Measurements from ENCODE around the gene LGALS7.
A peak's percentile ranks its signal among the peaks of the same experiment; 100 is the strongest.

The LGALS7 gene

DNA sequence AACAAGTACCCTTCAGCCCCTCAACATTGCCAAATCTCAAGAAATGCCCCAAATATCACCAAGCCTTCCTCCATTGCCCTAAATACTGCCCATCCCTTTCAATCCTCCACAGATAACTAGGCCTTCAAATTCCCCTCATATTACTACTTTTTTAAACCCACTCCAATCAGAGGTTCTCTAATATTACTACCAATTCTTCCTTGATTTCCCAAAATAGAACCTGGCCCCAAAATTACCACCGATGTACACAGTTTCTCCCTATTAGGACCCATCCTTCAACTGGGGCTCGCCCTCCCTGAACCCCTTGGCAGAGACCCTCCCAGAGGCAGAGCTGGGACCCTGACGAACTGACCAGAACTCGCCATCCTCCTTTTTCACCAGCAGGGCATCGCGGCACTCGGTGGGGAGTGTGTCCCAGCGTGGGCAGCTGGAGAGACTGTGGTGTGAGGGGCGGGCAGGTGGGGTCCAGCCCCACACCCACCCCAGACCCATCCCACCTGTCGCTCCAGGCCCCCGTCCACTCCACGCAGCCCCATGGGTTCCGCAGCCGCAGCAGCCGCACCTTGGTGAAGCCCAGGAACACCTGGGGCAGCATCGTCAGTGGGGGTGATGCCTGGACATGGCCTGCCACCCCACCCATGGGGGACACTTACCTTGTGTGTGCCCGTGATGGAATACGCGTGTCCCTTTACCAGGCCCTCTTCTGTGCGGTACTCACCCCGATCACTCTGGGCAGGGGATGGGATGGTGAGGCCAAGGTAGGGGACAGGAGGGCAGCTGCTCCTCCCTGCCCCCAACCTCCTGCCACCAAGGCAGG lies 35.2 kb downstream of the LGALS7 start:
- DNase-seq: no peak

DNA sequence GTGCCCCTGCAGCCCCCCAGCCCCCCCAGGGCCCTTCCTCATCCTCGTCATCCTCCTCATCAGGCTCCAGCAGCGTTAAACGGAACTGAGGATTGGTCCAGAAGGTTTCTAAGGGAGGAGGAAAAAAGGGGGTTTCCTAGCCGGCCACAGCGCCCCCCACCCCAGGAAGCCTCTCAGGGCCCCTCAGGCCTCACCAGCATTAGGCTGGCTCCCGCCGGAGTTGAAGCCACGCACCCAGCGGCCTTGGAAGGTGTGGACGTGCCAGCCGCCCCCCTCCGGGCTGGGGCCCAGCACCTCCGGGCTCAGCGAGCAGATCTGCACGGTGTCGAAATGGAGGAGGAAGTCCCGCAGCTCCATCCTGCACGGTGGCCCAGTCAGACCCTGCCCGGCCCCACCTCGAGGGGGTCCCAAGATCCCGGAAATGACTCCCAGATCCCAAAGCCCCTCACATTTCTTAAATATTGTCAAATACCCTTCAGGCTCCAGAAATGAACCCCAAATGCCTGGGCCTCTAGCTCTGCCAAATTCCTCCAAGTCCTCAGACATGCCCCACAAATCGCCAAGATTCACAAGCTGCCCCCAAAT lies 35.9 kb downstream of the LGALS7 start:
- no peak for DNase-seq

DNA sequence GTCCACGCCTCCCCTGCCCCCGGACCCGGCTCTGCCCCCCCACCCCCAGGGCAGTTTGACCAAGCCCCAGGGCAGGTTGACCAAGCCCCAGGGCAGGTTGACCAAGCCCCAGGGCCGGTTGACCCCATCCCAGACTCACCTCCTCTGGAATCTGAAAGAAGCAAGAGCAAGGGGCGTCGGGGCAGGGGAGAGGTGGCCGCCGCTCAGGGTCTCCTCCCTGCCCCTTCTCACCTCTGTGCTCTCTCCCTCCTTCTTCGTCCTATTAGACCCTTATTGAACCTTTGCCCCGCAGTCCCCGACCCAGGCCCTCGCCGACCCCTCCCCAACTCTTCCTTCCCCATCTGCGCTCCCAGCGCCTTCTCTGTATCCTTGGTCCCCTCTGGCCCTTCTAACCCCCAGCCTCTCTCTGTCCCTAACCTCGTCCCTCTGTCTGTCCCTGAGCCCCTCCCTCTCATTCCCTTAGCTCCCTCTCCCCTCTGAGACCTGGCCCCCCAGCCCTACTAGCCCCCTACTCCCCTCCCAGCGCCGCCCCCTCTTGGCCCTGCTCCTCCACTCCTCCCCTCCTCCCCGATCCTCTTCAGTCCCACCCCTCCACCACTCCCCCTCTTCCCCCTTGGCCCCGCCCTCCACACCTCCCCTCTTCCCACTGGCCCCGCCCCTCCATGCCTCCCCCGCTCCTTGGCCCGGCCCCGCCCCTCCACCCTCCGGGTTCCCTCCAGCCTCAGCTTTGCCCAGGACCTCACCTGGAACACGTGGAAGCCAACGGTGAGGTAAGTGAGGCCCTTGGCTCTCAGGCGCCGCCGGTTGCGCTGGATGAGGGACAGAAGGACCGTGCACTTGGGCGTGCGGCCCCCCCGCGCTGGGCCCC lies 36.7 kb downstream of the LGALS7 start:
- DNase-seq: no peak

DNA sequence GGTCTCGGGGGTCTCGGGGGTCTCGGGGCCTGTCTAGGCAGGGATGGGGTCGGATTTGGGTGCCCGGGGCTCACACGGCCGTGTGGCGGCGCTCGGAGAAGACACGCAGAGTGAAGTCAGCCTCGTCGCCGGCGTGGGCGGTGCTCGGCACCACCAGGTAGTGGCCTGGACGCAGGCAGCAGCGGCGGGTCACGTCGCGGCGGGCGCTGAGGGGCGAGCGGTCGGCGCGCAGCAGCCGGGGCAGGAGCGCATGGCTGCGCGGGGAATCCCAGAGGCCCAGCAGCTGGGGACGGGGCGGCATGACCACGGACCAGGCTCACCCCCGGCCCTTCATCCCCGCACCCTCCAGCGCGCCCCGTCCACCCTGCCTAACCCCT lies 37.3 kb downstream of the LGALS7 start:
- no peak for DNase-seq

DNA sequence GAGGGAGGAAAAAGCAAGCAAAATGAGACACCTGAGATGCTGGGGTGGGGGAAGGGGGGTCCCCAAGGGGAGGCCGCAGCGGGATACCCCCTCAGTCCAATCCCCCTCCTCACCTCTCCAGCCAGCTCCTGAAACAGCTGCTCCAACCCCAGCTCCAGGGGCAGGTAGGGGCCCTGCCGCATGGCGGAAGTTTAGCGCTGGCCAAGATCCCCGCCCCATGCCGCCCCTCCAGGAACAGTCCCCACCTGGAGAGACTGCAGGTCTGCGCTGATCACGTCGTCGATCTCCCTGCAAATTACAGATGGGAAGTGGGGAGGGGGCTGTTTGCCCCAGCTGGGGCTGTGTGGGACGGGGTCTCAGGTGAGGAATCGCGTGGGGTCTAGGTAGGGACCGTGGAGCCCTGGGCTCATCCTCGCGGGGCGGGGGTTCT lies 38.0 kb downstream of the LGALS7 start:
- DNase-seq: no peak

DNA sequence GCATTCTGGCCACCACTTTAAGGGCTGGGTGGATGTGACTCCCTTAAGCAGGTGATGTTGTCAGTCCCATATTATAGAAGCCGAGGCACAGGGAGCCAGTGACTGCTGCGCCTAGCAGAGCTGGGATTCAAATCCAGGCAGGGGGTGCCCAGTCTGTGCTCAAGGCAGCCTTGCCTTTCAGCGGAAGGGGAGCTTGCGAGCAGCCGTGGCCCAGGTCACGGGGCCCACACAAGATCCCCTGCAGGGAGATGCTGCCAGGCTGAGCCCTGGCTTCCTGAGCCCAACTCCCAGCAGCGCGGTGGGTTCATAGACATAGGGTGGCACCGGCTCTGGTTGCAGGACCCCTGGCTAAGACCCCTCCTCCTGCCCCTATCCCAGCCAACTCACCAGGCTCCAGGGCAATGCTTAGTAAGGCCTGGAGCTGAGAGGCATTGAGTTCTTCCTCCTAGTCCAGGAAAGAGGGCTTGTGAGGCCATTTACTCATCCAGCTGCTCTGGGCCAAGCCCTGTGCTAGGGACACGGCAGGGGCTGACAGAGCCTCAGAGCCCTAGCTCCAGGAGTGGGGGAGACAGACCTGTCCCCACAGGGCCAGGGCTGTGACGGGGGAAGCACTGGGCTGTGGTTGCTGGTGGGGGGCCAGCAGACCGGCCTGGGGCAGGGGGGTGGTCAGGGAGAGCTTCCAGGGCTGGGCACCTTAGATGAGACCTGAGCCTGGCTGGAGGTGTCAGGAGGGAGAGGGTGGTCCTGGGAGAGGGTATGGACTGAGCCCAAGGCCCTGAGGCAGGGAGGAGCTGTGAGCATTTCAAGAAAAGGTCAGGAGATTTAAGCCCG lies 38.7 kb downstream of the LGALS7 start:
- peak; percentile 10 to 41 for DNase-seq

DNA sequence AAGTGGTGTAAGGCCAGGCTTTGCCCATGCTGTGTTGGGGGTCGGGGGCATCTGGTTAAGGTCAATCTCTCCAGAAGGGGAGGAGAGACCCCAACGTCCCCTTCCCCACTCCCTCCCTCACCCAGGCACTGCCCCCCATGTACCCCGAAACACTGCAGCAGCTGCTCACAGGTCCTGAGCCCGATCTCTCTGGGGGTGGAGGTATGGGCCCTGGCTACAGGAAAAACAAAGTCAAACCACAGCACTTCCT lies 39.2 kb downstream of the LGALS7 start:
- no peak for DNase-seq

DNA sequence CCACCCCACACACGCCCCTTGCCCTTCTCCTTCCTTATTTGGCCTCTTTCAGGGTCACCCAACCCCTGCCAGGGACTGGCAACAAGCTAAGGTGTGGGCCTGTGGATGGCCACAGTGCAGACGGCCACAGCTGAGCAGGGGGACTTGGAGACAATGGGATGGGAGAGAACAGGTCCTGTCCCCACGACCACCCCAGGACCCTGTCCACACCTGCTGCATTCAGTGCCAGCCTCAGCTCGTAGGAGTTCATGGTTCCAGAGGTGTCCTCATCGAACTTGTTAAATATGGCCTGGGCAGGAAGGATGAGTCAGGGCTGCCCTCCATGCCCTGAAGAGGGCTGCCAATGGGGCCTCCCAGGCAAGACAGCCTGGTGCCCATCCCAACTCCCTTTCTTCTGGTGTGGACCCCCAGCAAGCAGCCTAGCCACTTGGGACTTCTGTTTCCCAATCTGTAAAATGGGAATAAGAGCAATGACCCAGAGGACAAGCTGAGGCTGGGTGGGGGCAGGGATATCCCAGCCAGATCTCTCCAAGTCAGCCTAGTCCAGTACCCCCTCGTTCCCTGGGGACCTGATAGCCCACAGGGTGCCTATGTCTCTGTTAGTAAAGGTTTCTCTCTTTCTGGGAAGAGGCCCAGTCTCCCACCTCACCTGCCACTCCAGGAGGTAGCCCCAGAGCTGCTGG lies 39.7 kb downstream of the LGALS7 start:
- DNase-seq: no peak

DNA sequence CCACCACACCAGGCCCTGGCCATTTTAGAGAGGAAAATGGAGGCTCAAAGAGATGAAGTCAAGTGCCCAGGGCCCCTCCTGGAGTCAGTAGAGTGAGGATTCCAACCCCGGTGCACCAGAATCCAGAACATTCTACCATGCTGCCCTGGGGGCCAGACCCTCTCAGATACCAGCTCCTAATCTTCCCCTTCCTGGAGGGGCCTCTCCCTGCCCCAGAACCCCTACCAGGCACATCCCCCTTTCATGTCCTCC lies 40.1 kb downstream of the LGALS7 start:
- no peak for DNase-seq

DNA sequence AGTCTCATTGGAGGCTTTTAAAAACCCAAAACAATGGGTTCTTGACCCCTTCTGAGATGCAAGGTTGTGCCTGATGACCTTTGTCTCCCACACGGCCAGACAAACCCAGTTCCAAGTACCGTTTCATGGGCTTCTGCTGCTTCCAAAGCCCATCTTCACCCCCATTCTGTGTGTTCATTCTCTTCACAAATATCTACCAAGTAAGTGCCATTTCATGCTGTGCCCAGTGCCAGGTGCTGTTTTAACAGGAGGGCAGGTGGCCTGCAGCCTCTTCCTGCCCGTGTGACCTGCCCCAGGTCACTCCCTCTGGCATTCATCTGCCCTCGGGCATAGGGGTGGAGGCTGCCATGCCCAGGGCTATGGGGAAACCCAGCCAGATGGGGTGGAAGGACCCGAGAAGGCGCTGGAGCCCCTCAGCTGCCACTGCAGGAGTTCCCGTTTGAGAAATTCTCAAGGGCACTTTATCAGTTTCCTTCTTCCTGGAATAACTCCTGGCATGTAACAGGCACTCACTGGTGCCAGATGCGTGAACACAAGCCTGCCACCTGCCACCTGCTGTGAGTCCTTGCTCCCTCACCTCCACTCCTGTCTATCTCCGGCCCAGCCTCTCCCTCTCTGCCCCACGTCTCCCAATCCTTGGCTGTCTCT lies 41.5 kb downstream of the LGALS7 start:
- DNase-seq: no peak

DNA sequence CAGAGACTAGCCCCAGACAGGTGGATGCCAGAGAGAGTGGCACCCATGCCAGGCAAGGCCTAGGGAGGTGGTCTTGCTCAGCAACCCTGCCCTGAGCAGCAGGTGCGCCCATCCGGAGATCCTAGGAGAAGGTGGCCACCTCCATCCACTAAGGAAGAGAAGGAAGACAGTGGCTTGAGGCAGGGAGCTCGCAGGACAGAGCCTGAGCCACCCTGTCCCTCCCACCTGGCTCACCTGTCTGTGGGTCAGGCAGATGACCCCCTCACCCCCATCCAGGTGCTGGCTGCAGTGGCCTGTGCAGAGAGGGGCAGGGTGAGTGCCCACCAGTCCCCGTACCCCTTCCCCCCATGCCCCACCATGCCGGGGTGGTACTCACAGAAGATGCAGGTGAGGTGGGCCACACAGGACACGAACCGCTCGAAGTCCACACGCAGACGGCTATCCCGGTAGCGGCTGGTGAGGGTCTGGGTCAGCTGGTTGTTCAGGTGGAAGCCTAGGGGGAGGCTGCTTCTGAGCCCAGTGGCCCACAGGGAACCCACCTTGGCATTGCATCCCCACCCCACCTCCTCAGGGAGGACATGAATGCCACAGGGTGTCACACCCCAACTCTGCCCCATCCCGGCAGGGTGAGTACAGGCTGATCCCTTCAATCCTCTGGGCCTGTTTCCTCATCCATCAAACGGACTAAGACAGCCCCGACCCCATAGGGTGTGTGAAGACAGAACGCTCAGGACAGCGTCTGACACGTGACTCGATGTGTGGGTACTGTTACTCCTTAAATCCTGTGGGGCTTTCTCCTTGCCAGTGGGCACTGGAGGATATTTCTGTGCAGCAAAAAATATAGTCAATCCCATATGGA lies 42.4 kb downstream of the LGALS7 start:
- no peak for DNase-seq

DNA sequence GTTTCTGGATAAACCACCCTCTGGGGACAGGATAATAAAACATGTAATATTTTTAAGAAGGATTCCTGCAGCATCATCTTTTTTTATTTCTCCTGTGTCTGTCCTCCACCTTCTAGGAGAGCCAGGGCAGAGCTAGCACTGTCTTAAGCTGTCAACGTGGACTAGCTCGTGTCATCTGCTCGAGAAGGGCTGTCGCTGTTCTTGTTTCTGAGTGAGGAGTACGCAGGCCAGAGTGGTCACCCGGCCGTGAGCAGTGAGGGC lies 42.9 kb downstream of the LGALS7 start:
- DNase-seq: no peak

DNA sequence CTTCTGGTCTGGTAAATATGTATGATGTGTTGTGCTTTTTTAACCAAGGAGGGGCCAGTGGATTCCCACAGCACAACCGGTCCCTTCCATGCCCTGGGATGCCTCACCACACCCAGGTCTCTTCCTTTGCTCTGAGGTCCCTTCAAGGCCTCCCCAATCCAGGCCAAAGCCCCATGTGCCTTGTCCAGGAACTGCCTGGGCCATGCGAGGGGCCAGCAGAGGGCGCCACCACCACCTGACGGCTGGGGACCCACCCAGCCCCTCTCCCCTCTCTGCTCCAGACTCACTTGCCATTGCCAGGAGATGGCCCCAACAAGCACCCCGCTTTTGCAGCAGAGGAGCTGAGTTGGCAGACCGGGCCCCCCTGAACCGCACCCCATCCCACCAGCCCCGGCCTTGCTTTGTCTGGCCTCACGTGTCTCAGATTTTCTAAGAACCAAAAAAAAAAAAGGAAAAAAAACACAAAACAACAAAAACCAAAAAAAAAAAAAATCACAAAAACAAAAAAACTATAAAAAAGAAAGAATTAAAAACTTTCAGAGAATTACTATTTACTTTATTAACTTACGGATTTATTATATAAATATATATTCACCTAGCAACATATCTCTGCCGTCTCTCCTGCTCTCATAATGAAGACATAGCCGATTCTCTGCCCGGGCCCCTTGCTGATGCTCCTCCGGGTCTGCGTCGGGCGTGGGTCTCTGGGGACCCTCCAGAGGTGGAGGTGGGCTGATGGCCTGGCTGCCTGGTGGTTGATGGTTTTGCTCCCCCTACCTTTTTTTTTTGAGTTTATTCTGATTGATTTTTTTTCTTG lies 43.5 kb downstream of the LGALS7 start:
- DNase-seq: peak; percentile 21 to 51

DNA sequence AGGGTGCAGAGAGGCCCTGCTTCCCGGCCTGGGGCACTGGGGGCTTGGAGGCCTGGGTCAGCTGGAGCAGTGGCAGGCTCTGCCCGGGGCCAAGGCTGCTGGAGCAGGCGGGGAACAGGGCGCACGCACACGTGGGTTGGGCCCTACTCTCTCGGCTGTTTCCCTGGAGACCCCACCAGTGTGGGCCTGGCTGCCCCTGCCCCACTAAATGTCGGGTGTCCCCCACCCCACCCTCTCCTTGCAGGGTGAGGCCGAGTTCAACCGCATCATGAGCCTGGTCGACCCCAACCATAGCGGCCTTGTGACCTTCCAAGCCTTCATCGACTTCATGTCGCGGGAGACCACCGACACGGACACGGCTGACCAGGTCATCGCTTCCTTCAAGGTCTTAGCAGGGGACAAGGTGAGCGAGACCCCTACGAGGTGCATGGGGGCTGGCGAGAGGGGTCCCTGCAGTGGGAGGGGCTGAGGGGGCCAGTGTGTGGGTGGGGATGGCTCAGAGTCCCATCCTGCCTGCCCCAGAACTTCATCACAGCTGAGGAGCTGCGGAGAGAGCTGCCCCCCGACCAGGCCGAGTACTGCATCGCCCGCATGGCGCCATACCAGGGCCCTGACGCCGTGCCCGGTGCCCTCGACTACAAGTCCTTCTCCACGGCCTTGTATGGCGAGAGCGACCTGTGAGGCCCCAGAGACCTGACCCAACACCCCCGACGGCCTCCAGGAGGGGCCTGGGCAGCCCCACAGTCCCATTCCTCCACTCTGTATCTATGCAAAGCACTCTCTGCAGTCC lies 44.4 kb downstream of the LGALS7 start:
- DNase-seq: no peak

DNA sequence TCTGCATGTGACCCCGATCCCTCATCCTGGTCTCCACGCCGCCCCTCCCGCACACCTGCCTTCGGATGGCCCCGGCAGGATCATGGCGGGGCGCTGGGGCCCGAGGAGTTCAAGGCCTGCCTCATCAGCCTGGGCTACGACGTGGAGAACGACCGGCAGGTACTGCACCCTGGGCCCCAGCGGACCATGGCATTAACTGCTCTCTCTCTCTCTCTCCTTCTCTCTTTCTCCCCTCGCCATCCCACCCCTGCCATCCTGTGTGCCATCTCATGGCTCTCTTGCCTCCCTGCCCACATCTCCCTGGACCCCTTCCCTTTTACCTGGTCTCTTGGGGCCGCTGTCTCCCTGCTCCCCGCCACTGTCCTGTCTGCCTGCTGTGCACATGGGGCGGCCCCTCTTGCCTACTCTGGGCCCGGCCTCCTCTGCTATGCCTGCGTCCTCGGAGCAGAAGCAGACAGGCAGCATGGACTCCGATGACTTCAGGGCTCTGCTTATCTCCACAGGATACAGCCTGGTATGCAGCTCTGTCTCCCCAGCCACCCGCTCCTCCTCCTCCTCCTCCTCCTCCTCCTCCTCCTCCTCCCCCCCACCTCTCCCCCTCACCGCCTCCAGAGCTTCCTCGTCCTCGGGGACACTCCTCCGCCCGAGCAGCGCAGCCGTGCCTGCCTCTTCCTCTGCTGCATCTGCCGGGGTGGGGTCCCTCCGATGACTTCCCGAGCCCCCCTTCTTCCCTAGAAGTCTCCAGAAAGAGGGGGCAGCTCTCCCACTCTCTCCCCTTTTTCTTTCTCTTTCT lies 45.3 kb downstream of the LGALS7 start:
- DNase-seq: no peak

DNA sequence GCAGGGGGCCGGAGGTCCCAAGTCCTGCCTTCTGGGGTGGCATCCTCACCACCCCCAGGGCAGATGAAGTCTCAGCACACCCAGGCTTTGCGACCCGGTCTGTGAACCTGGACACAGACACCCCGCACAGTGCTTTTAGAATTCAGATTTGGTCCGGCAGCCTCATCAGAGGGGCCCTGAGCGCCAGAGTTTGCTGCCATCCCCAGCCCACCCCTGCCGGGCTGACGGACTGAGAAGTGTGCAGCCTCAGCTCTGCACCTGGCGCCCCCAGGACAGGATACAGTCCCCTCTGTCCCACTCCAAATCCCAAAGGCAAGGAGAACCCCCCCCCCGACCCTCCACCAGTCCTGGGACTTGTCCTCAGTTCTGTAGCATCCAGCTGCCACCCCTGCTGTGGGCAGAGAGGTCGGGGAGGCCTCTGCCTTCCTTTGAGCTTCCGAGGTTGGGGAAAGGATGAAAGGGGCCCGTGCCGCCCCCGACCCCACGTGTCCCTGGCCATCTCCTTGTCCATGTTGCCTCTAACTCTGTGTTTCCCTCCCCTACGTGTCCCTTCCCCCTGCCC lies 45.9 kb downstream of the LGALS7 start:
- DNase-seq: no peak

DNA sequence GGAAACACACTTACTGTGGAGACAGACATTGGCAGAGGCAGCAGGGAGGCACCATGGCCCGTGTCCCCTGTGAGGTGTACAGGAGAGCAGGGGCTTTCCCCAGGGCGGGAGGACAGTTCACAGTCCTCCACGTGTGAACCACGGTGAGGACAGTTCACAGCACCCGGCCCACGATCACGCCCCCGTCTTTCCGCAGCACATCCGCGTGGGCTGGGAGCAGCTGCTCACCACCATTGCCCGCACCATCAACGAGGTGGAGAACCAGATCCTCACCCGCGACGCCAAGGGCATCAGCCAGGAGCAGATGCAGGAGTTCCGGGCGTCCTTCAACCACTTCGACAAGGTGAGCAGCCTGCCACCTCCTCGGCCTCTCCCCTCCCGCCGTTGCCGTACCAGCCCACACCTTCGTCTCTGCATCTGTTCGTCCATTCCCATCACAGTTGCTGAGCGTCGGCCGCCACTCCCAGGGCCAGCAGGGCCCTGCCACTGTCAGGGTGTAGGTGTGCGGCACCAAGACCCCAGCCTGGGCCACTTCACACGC lies 46.5 kb downstream of the LGALS7 start:
- DNase-seq: no peak

DNA sequence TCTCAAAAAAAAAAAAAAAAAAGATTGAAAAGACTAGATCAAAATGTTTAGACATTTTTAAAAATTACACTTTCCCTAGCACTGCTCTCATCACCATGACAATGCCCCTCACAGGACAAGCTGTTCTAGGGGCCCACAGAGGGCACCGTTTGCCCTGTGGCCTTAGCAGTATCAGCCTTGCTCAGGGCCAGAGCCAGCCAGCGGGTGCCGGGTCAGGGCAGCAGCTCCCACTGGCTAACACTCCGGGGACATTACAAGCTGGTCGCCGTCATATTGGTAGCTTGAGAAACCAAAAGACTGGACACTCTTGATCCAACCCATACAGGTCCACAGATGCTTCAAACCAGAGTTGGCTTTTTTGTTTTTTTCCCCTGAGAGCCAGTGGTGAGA lies 47.0 kb downstream of the LGALS7 start:
- no peak for DNase-seq

Data from bone marrow (tissue), 2 donors.